DMS79 (cell line): Measurements from ENCODE around the gene KCNA3.
"Not testable (repeated sequence)": the region's sequence is repeated elsewhere in the genome, so short reads cannot be mapped to it uniquely, and the experiment has no call there.

ENCODE experiments used
- DNase-seq: peaks from one replicate; lab custom pipeline; 2025; lab: John Stamatoyannopoulos, UW

Gene KCNA3

GRCh38 chr1:110677526-110677925, 2.8 kb upstream of the KCNA3 start:
- no peak for DNase-seq

DNA sequence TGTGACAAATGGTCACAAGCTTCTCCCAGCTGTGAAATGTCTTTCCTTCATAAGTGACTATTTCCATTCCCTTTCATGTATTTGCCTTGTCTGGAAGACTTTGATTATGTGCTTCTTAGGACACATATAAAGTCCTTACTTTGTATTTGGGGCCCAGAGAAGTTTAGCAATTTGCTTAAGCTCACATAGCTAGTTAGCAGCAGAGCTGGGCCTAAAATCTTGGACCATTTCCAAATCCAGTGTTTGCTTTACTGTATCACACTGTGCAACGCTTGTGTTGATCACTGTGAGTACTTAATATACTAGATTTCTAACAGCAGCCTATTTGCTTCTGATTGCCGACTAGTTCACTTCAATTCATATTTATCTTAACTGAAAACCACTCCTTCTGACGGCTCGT, 2.2 kb upstream of the KCNA3 start:
- no peak for DNase-seq

DNA sequence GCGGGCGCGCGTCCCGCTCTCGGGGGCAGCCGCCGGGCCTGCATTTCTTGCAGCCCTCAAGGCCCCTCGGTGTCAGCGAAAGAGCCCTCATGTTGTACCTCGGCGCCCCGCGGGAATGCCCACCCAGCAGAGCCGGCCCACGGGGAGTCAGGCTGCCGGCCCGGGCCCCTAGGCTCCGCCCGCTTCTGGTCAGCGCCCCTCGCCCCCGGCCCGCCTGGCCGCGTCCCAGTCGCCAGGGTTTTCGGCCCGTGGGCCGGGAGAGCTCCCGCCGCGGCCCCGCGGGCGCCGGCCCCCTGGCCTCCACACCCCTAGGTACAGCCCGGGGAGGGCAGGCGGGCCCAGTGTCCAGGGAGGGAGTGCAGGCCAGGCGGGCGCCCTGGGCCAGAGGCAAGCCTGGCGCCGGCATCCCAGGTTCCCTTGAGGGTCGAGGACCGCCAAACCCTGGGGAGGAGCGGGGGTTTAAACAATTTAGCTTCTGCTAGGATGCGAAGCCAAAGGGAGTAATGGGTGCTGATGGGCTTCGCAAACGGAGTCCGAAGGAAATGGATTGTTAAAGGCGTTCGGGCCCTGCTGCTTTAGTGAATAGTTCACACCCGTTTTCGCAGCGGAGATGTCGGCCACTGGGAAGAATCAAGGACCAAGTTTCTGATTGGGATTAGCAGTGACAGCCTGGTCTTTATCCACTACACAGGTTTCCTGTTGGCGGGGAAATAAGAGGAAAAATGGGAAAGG, 486 bp upstream of the KCNA3 start:
- no peak for DNase-seq

GRCh38 chr1:110673805-110674336, 869 bp downstream of the KCNA3 start:
- no peak for DNase-seq

GRCh38 chr1:110673197-110673701, 1.5 kb downstream of the KCNA3 start:
- no peak for DNase-seq

DNA sequence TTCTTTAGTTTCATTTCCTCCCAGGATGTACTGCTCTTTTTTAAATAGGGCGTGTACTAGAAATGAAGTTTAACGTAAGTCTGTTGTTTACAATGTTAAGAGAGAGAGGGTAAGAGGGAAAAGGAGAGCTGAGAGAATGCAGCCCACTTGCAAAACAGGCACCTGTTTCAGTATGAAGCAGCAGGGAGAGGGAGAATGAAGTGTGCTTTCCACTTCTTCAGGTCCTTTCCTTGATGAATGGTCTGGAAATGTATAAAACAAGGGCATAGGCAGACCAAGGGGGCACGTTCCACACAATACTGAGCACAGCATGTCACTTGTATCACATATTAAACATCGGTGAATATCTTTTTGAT, 2.0 kb downstream of the KCNA3 start:
- no peak for DNase-seq

GRCh38 chr1:110672001-110672752, 2.6 kb downstream of the KCNA3 start:
- DNase-seq: no peak

DNA sequence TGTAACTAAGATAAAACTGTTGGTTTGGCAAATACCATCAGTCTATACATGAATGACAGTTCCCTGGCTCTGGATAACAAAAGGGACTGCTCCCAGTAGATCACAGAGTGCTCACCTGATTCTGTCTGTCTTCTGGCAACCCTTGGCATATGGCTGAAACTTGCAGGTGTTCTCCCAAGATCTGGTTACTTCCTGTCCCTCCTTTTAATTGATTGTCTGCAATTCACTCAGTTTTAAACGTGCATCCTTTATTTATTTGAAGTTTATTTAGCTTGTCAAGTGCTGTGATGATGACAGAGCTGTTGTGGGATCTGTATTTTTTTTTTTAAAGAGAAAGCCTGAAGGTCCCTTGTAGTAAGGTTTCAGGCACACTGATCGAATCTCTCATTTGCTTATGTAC, 3.4 kb downstream of the KCNA3 start:
- no peak for DNase-seq

DNA sequence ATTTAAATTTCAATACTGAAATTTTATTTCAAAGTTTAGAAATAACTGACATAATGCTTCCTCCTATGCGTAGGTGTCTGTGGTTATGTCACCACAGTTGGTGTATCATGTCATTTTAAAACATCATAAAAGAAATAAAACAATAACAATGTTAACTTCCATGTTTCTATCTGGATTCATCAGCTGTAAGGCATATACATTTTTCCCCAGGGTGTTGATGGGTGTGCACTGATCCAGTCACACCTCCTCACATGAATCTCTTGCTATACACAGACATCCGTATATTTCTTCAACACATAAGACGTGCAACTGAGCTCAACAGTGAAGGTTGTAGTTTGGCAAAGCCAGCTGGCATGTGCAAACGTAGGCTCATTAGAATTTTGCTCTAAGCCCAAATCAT, 6.2 kb downstream of the KCNA3 start:
- no peak for DNase-seq

DNA sequence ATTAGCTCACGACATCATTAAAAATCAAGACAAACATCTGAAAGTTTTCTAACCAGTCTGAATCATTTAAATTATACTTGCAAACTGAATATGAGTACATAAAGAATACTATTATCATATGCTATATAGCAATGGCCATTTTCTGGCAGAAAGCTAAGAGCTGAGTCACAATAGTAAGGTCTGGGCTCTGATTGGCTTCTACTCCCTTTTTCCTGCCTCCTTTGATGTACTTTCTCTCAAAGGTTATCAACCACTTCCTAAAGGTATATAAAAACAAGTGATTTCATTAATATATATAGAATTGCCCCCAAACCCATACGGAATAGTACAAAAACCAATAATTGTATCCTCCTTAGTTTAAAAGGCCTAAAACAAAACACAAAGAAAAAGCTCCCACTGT, 7.0 kb downstream of the KCNA3 start:
- DNase-seq: no peak

GRCh38 chr1:110663241-110663640, 11.5 kb downstream of the KCNA3 start:
- DNase-seq: no peak

- not testable (repeated sequence) for DNase-seq
These were observed 15.2 kb downstream of the KCNA3 start for GRCh38 chr1:110659559-110659958.

- no peak for DNase-seq
These were observed 17.4 kb downstream of the KCNA3 start for GRCh38 chr1:110657351-110657750.

DNA sequence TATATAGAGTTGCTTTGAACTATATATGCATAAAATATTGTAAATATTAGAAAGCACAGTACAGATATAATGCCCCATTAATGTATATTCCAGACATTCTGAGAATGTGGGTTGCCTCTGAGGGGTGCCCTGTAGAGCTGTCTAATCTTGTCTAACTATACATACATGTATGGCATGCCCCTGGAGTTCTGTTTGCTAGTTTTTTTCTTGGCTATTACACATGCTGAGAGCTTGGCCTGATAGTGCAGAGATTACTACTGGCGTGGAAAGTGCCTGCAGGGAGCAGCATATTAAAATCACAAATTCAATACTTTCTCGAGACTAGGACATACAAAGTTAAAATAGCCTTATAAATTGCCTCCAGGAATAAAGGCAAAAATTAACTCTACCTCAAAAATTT, 24.1 kb downstream of the KCNA3 start:
- DNase-seq: no peak

DNA sequence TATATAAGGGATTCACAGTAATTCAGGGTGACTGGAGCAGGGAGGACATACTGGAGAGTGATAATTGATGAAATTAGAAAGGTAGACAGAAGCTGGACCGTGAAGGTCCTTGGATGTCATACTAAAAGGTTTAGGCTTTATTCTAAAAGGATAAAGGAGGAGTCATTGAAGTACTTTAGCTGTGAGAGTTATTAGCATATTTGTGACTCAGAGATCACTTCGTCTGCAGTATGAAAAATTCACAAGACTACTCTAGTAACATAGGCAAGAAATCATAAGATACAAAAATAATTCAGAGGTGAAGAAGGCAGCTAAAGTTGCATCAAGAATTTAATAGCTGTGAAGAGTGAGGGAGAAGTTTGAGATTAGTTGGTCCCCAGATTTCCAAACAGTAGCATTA, 26.3 kb downstream of the KCNA3 start:
- DNase-seq: no peak

GRCh38 chr1:110647254-110647891, 27.4 kb downstream of the KCNA3 start:
- DNase-seq: no peak

- DNase-seq: no peak
These were observed 28.7 kb downstream of the KCNA3 start for GRCh38 chr1:110645821-110646735.

DNA sequence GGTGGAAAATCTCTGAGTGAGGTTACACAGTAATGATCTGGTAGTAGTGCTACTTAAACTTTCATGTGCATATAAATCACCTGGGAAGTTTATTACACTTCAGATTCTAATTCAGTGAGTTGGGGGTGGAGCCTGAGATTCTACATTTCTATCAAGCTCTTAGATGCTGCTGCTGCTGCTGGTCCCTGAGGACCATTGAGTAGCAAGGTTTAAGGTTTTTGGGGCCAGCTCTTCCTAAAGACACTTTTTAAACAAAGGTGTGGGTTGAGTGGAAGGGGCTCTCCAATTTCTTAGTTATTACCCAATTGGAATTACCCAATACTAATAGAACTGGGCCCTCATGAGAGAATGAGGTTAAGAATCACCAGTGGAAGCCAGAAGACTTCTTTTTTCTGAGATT, 29.5 kb downstream of the KCNA3 start:
- DNase-seq: no peak

GRCh38 chr1:110643879-110644472, 30.8 kb downstream of the KCNA3 start:
- no peak for DNase-seq

GRCh38 chr1:110639724-110640386, 34.9 kb downstream of the KCNA3 start:
- no peak for DNase-seq

GRCh38 chr1:110638556-110638955, 36.2 kb downstream of the KCNA3 start:
- no peak for DNase-seq
